OCI-LY7 (cell line): ENCODE data around the gene ABCC3. TPM values are rescaled to one million over a fixed set of nuclear protein-coding genes. Genes with fewer than 3 reads are reported as not detected.

ENCODE experiments used
- BruUV-seq: library from RNA; stranded (reverse); fragments of 400-500 nt; replicated peaks from 2 replicates; lab custom pipeline; 2021; lab: Mats Ljungman, UMichigan
- CTCF ChIA-PET: fragments of 300-600 bp; sonication (Branson Sonifier 250); formaldehyde crosslinking; loops from one replicate; lab custom pipeline; 2022; ENCODE audit warnings: antibody characterized with exemption; ENCODE audit not compliant: unreplicated experiment; lab: Charles Lee
- POLR2A ChIA-PET: fragments of 300-600 bp; sonication (Branson Sonifier 250); formaldehyde crosslinking; loops from one replicate; lab custom pipeline; 2022; ENCODE audit warnings: antibody characterized with exemption; lab: Charles Lee
- DNase-seq: peaks from one replicate; pipeline ENCODE4 v3.0.0-alpha.2; 2015; ENCODE audit warnings: low spot score
- H2AFZ ChIP-seq: fragments of 200-600 bp; sonication (generic), shearing (Covaris generic); 2 replicates; pipeline ENCODE4 v1.6.1; 2014; ENCODE audit warnings: mild to moderate bottlenecking, antibody characterized with exemption, low read length, moderate library complexity
- H3K27ac ChIP-seq: fragments of 200-600 bp; sonication (generic); 2 replicates; pipeline ENCODE4 v1.5.1; 2014; ENCODE audit warnings: mixed run types, low read depth, mild to moderate bottlenecking, moderate library complexity, low read length, inconsistent platforms; ENCODE audit not compliant: poor library complexity, severe bottlenecking
- H3K36me3 ChIP-seq: fragments of 200-600 bp; sonication (generic); 2 replicates; pipeline ENCODE4 v1.6.1; 2014; ENCODE audit warnings: mild to moderate bottlenecking, antibody characterized with exemption, low read length, moderate library complexity, mixed read lengths; ENCODE audit not compliant: insufficient read depth
- H3K4me1 ChIP-seq: fragments of 200-600 bp; sonication (generic); 2 replicates; pipeline ENCODE4 v1.5.1; 2014; ENCODE audit warnings: mild to moderate bottlenecking, low read length; ENCODE audit not compliant: insufficient read depth, poor library complexity, severe bottlenecking
- H3K4me2 ChIP-seq: fragments of 200-600 bp; sonication (generic); 2 replicates; pipeline ENCODE4 v1.6.1; 2014; ENCODE audit warnings: mild to moderate bottlenecking, low read length
- H3K4me3 ChIP-seq: fragments of 200-600 bp; sonication (generic); 2 replicates; pipeline ENCODE4 v1.5.1; 2014; ENCODE audit warnings: mild to moderate bottlenecking, low read depth, low read length; ENCODE audit not compliant: poor library complexity, severe bottlenecking
- H3K79me2 ChIP-seq: fragments of 200-600 bp; sonication (generic); 2 replicates; pipeline ENCODE4 v1.6.1; 2016; ENCODE audit warnings: low read depth, mild to moderate bottlenecking, low read length, moderate library complexity, mixed read lengths; ENCODE audit not compliant: insufficient read depth
- H3K9me2 ChIP-seq: fragments of 200-600 bp; sonication (generic); 2 replicates; pipeline ENCODE4 v1.6.1; 2016; ENCODE audit warnings: mild to moderate bottlenecking, low read length, mixed read lengths; ENCODE audit not compliant: insufficient read depth
- H3K9me3 ChIP-seq: fragments of 200-600 bp; sonication (generic); 2 replicates; pipeline ENCODE4 v1.6.1; 2014; ENCODE audit warnings: mild to moderate bottlenecking, mixed run types, low read length, mixed read lengths
- H4K20me1 ChIP-seq: fragments of 200-600 bp; sonication (generic); 2 replicates; pipeline ENCODE4 v1.6.1; 2014; ENCODE audit warnings: mild to moderate bottlenecking, antibody characterized with exemption, low read length, moderate library complexity, mixed read lengths; ENCODE audit not compliant: insufficient read depth
- CTCF ChIP-seq: fragments of 200-600 bp; sonication (generic); conservative IDR thresholded peaks from 2 replicates; pipeline ENCODE4 v1.5.1; 2014; ENCODE audit warnings: mild to moderate bottlenecking, antibody characterized with exemption, low read length, moderate library complexity, mixed read lengths
- EZH2phosphoT487 ChIP-seq: fragments of 200-600 bp; sonication (generic); IDR thresholded peaks from 2 replicates; pipeline ENCODE4 v1.6.1; 2018; ENCODE audit warnings: low read depth, borderline replicate concordance, mild to moderate bottlenecking, mixed run types, antibody characterized with exemption, low read length, moderate library complexity, mixed read lengths
- intact Hi-C: fragments of 100-400 bp; cut with micrococcal nuclease; formaldehyde crosslinking; loops from one replicate; pipeline ENCODE4 v1.10.0; 2022; ENCODE audit not compliant: unreplicated experiment
- total RNA-seq, 2 experiments: library from RNA; depleted of rRNA in 1 of 2; stranded (reverse); fragments of >200 nt in 1 of 2; shearing (Covaris generic) in 1 of 2; gene quantifications; 2 replicates each; pipeline ENCODE4 v1.2.3, GENCODE V29; 2014 to 2022

ABCC3 gene
- total RNA-seq, 2 experiments from 2014 or later, result not detected

GRCh38 chr17:50647187-50647586 is 12.5 kb downstream of the ABCC3 start:
- POLR2A ChIA-PET, result no interaction called here
- intact Hi-C loops, result no loop called here
- H3K27ac ChIP-seq, result no peak overlapping the region
- TF ChIP-seq CTCF, result no peak
- TF ChIP-seq EZH2phosphoT487, result no peak
- H3K9me3 ChIP-seq, result peaks cover 5% of the 10 kb centered on the region; the same call in 1 of the 2 replicates
- no peak overlapping the region for H2AFZ ChIP-seq
- H4K20me1 ChIP-seq, result no peaks in the 10 kb centered on the region
- H3K4me2 ChIP-seq, result no peak overlapping the region
- no peaks in the 10 kb centered on the region for H3K9me2 ChIP-seq
- H3K79me2 ChIP-seq, result no peaks in the 10 kb centered on the region
- CTCF ChIA-PET, result no interaction called here
- H3K4me1 ChIP-seq, result no peaks in the 10 kb centered on the region
- BruUV-seq, result no TSS peak
- no peak for DNase-seq
- no peaks in the 10 kb centered on the region for H3K36me3 ChIP-seq
- H3K4me3 ChIP-seq, result no peak overlapping the region

GRCh38 chr17:50649042-50649908 is 14.6 kb downstream of the ABCC3 start:
- POLR2A ChIA-PET, result no interaction called here
- Histone ChIP-seq H3K27ac (no peak overlapping the region), H2AFZ (no peak overlapping the region), H3K36me3 (no peaks in the 10 kb centered on the region), H3K9me2 (no peaks in the 10 kb centered on the region), H3K4me2 (no peak overlapping the region), H3K79me2 (no peaks in the 10 kb centered on the region), H3K4me1 (no peaks in the 10 kb centered on the region), H3K4me3 (no peak overlapping the region), H4K20me1 (no peaks in the 10 kb centered on the region), H3K9me3 (peaks cover 5% of the 10 kb centered on the region; the same call in 1 of the 2 replicates)
- CTCF ChIA-PET, result no interaction called here
- no TSS peak for BruUV-seq
- intact Hi-C loops, result no loop called here
- no peak for TF ChIP-seq EZH2phosphoT487
- DNase-seq, result no peak

- intact Hi-C loops, result no loop called here
- no peaks in the 10 kb centered on the region for H3K9me2 ChIP-seq
- no peak overlapping the region for H3K4me3 ChIP-seq
- BruUV-seq, result no TSS peak
- ChIA-PET CTCF (no interaction called here), POLR2A (interaction anchor here (1.4 to 1.5 kb wide), 2 partner anchors 10 to 26 kb away, joined by 4 to 5 read pairs; no protein-coding TSS in a partner anchor)
- no peaks in the 10 kb centered on the region for H3K36me3 ChIP-seq
- no peak overlapping the region for H3K4me2 ChIP-seq
- no peak for DNase-seq
- TF ChIP-seq EZH2phosphoT487 (no peak), CTCF (no peak)
- H3K4me1 ChIP-seq, result no peaks in the 10 kb centered on the region
- H4K20me1 ChIP-seq, result no peaks in the 10 kb centered on the region
- no peak overlapping the region for H3K27ac ChIP-seq
- peaks cover 5% of the 10 kb centered on the region; the same call in 1 of the 2 replicates for H3K9me3 ChIP-seq
- no peaks in the 10 kb centered on the region for H3K79me2 ChIP-seq
- no peak overlapping the region for H2AFZ ChIP-seq
These were observed 17.0 kb downstream of the ABCC3 start for GRCh38 chr17:50651661-50652060.
